ENCODE measurements around the gene EIF4A3. TPM values are rescaled to one million over a fixed set of nuclear protein-coding genes. Genes with fewer than 3 reads are reported as not detected.

The EIF4A3 gene
- total and polyA plus RNA-seq, 9 donors: 71.2 to 114 (median 87.8) TPM

GRCh38 chr17:80110927-80111701, 35.8 kb downstream of the EIF4A3 start:
- TF ChIP-seq CTCF (IDR thresholded peaks at IDR 0.05) (no peak), EP300 (IDR thresholded peaks at IDR 0.05) (no peak), POLR2A (IDR thresholded peaks at IDR 0.05) (no peak)
- no peaks in the 10 kb centered on the region for H3K36me3 ChIP-seq
- H3K4me3 ChIP-seq: no peak overlapping the region
- WGBS, 3 donors: 87 to 97% (median 90%) methylated on average over 21 of the region's 21 CpGs
- intact Hi-C loops (cut with DNase I): loop anchor here in 1 of 4 donors (1.0 kb wide), 1 partner anchor 47 kb away; no protein-coding TSS in a partner anchor
- H3K27me3 ChIP-seq: no peaks in the 10 kb centered on the region
- no peak for DNase-seq
- no peaks in the 10 kb centered on the region for H3K4me1 ChIP-seq (ENCODE audit: insufficient read depth)
- H3K27ac ChIP-seq: no peak overlapping the region
- H3K9me3 ChIP-seq: no peaks in the 10 kb centered on the region

GRCh38 chr17:80110447-80110812, 36.5 kb downstream of the EIF4A3 start:
- DNase-seq: no peak
- WGBS, 3 donors: 74 to 88% (median 78%) methylated on average over 9 of the region's 9 CpGs
- Histone ChIP-seq H3K27me3 (no peaks in the 10 kb centered on the region), H3K9me3 (no peaks in the 10 kb centered on the region), H3K36me3 (no peaks in the 10 kb centered on the region), H3K27ac (no peak overlapping the region), H3K4me3 (no peak overlapping the region), H3K4me1 (ENCODE audit: insufficient read depth) (peaks cover 2% of the 10 kb centered on the region)
- TF ChIP-seq POLR2A (IDR thresholded peaks at IDR 0.05): no peak
- TF ChIP-seq CTCF (IDR thresholded peaks at IDR 0.05): no peak
- TF ChIP-seq EP300 (IDR thresholded peaks at IDR 0.05): no peak
- intact Hi-C loops (cut with DNase I): no loop called here

- peaks cover 3% of the 10 kb centered on the region for H3K4me1 ChIP-seq (ENCODE audit: insufficient read depth)
- no peak for TF ChIP-seq EP300 (IDR thresholded peaks at IDR 0.05)
- no peak for TF ChIP-seq POLR2A (IDR thresholded peaks at IDR 0.05)
- no peak overlapping the region for H3K27ac ChIP-seq
- peak in 2 of 5 donors; percentile 21 to 31 for DNase-seq
- no peaks in the 10 kb centered on the region for H3K36me3 ChIP-seq
- H3K4me3 ChIP-seq: no peak overlapping the region
- WGBS, 3 donors: 84 to 89% (median 85%) methylated on average over 30 of the region's 30 CpGs
- H3K9me3 ChIP-seq: no peaks in the 10 kb centered on the region
- H3K27me3 ChIP-seq: no peaks in the 10 kb centered on the region
- intact Hi-C loops (cut with DNase I): no loop called here
These were observed 37.0 kb downstream of the EIF4A3 start for GRCh38 chr17:80109713-80110446.

- H3K27ac ChIP-seq: no peak overlapping the region
- intact Hi-C loops (cut with DNase I): no loop called here
- TF ChIP-seq EP300 (IDR thresholded peaks at IDR 0.05) (no peak), CTCF (IDR thresholded peaks at IDR 0.05) (no peak), POLR2A (IDR thresholded peaks at IDR 0.05) (no peak)
- H3K4me3 ChIP-seq: no peak overlapping the region
- H3K36me3 ChIP-seq: no peaks in the 10 kb centered on the region
- H3K9me3 ChIP-seq: no peaks in the 10 kb centered on the region
- no peaks in the 10 kb centered on the region for H3K27me3 ChIP-seq
- peak in 1 of 5 donors; percentile 19 for DNase-seq
- 84 to 90% (median 84%) methylated on average over 13 of the region's 13 CpGs for WGBS, 3 donors
- peaks cover 5% of the 10 kb centered on the region for H3K4me1 ChIP-seq (ENCODE audit: insufficient read depth)
These were observed 37.8 kb downstream of the EIF4A3 start for GRCh38 chr17:80109066-80109660.

Measured in ovary (tissue), 9 donors.